ENCODE measurements around the gene PPP1R12A. TPM values are rescaled to one million over a fixed set of nuclear protein-coding genes. Genes with fewer than 3 reads are reported as not detected.

PPP1R12A gene
- total and polyA plus RNA-seq, 11 donors, result 16.8 to 77.8 (median 50.2) TPM

DNA sequence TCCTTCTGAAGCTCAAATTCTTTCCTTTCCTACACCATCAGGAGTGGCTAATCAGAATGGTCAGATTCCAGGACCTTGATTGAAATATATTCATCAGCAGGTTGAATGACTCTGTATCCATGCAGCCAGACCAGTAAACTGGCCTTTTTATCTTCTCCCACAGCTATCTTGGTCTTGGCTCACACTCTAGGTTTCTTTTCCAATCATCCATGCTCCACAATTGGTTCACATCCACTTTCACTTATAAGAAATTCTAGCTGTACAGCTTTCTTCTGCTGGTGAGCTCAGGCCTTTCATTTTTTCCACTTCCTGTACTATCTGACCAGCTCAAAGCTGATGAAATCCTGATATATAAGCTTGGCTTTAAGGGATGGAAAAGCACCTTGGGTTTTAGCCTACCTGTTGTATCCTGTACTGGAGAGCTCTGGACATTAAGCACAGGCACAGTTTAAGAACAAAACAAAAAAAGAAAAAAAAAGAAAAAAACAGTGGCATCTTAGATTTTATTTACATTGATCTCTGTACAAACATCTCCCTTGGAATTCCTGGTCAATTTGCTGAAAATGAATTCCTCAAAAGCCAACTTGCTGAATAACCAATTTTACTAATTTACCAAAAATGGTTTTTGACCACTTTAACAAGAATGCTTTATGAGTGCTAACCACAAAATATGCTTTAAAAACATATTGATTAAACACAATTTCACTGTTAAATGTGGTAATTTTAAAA lies 152.6 kb downstream of the PPP1R12A start:
- H3K4me1 ChIP-seq, result peaks cover 0 to 13% (median 9%) of the 10 kb centered on the region in 12 donors
- DNase-seq, result no peak
- peaks cover 0 to 93% (median 72%) of the 10 kb centered on the region in 9 donors for H3K36me3 ChIP-seq
- peak overlapping the region in 8 of 12 donors; percentile 5 to 59 (median 40) for H3K27ac ChIP-seq
- intact Hi-C loops (cut with DNase I), result loop anchor here in 1 of 10 donors (10.0 kb wide), 1 partner anchor 152 kb away; the partner anchor contains the start of gene PPP1R12A
- no peak for TF ChIP-seq CTCF (IDR thresholded peaks at IDR 0.05)
- TF ChIP-seq POLR2A (IDR thresholded peaks at IDR 0.05), result no peak
- H3K9me3 ChIP-seq, result no peaks in the 10 kb centered on the region
- no peak overlapping the region for H3K4me3 ChIP-seq
- H3K27me3 ChIP-seq, result no peaks in the 10 kb centered on the region
- peak; percentile 86 to 92 (median 88) for ATAC-seq

GRCh38 chr12:79778802-79779448 lies 156.0 kb downstream of the PPP1R12A start:
- no peaks in the 10 kb centered on the region for H3K9me3 ChIP-seq
- no peak overlapping the region for H3K4me3 ChIP-seq
- TF ChIP-seq CTCF (IDR thresholded peaks at IDR 0.05), result no peak
- no peak for TF ChIP-seq POLR2A (IDR thresholded peaks at IDR 0.05)
- no peaks in the 10 kb centered on the region for H3K27me3 ChIP-seq
- intact Hi-C loops (cut with DNase I), result loop anchor here in 2 of 10 donors (10.0 kb wide), 2 partner anchors 156 to 406 kb away; partner anchors contain the start of gene PPP1R12A (in 1 of the 2)
- ATAC-seq (no peak), DNase-seq (no peak)
- 78 to 90% (median 84%) methylated on average over 3 of the region's 3 CpGs for WGBS, 4 donors
- H3K4me1 ChIP-seq, result peaks cover 0 to 32% (median 20%) of the 10 kb centered on the region in 12 donors
- H3K27ac ChIP-seq, result no peak overlapping the region
- H3K36me3 ChIP-seq, result peaks cover 0 to 79% (median 51%) of the 10 kb centered on the region in 9 donors

GRCh38 chr12:79776111-79776510 lies 158.8 kb downstream of the PPP1R12A start:
- Histone ChIP-seq H3K27ac (peak overlapping the region in 11 of 12 donors; percentile 1 to 44 (median 23)), H3K27me3 (no peaks in the 10 kb centered on the region)
- intact Hi-C loops (cut with DNase I), result loop anchor here in 2 of 10 donors (10.0 kb wide), 2 partner anchors 159 to 409 kb away; partner anchors contain the start of gene PPP1R12A (in 1 of the 2)

More at GRCh38 chr12:79776111-79776510, 158.8 kb downstream of the PPP1R12A start:
- ATAC-seq (peak in 1 of 4 donors; percentile 63), DNase-seq (no peak)
- H3K4me3 ChIP-seq, result no peak overlapping the region
- peaks cover 0 to 63% (median 50%) of the 10 kb centered on the region in 9 donors for H3K36me3 ChIP-seq
- TF ChIP-seq POLR2A (IDR thresholded peaks at IDR 0.05) (no peak), CTCF (IDR thresholded peaks at IDR 0.05) (no peak)
- peaks cover 0 to 21% (median 9%) of the 10 kb centered on the region in 12 donors for H3K4me1 ChIP-seq
- 65 to 83% (median 71%) methylated on average over 1 of the region's 1 CpG for WGBS, 4 donors
- no peaks in the 10 kb centered on the region for H3K9me3 ChIP-seq
